ENCODE data around the gene DOCK8. TPM values are rescaled to one million over a fixed set of nuclear protein-coding genes. Genes with fewer than 3 reads are reported as not detected.

DOCK8 gene
- total RNA-seq, 1 experiment from 2014 or later = 15.2 TPM

GRCh38 chr9:249025-249424 lies 34.4 kb downstream of the DOCK8 start:
- ChIA-PET CTCF (no interaction called here), POLR2A (no interaction called here)
- TF ChIP-seq CTCF (IDR thresholded peaks at IDR 0.05; ENCODE audit: insufficient read depth in 1 of 2, low read depth in 1 of 2, low read length in 1 of 2, severe bottlenecking in 1 of 2, unreplicated experiment in 1 of 2) = no peak
- no peaks in the 10 kb centered on the region for H3K27me3 ChIP-seq (replicated peaks; ENCODE audit: control insufficient read depth, insufficient read depth, low read length)
- BruUV-seq (replicated peaks) = no TSS peak
- no peak overlapping the region for H3K4me3 ChIP-seq (ENCODE audit: low read depth, low read length)
- H3K36me3 Mint-ChIP-seq (ENCODE audit: insufficient read depth, unreplicated experiment) = no peaks in the 10 kb centered on the region
- DNase-seq = no peak
- H3K4me1 Mint-ChIP-seq (ENCODE audit: low read depth, unreplicated experiment) = no peaks in the 10 kb centered on the region
- H3K9me3 Mint-ChIP-seq (ENCODE audit: unreplicated experiment) = no peaks in the 10 kb centered on the region
- H3K27me3 Mint-ChIP-seq (ENCODE audit: insufficient read depth, unreplicated experiment) = no peaks in the 10 kb centered on the region
- no peak overlapping the region for H3K4me3 Mint-ChIP-seq (ENCODE audit: unreplicated experiment)
- no peaks in the 10 kb centered on the region for H3K36me3 ChIP-seq (ENCODE audit: control insufficient read depth, insufficient read depth, low read length)
- intact Hi-C loops (cut with micrococcal nuclease; ENCODE audit: unreplicated experiment) = no loop called here
- H3K9me3 ChIP-seq = no peaks in the 10 kb centered on the region
- no peaks in the 10 kb centered on the region for H3K4me1 ChIP-seq
- no peak overlapping the region for H3K27ac Mint-ChIP-seq (ENCODE audit: unreplicated experiment)

- H3K9me3 ChIP-seq = no peaks in the 10 kb centered on the region
- intact Hi-C loops (cut with micrococcal nuclease; ENCODE audit: unreplicated experiment) = no loop called here
- H3K9me3 Mint-ChIP-seq (ENCODE audit: unreplicated experiment) = no peaks in the 10 kb centered on the region
These were observed 35.4 kb downstream of the DOCK8 start for GRCh38 chr9:250039-250438.

GRCh38 chr9:250625-251024 lies 36.0 kb downstream of the DOCK8 start:
- Histone ChIP-seq H3K36me3 (ENCODE audit: control insufficient read depth, insufficient read depth, low read length) (no peaks in the 10 kb centered on the region), H3K4me1 (no peaks in the 10 kb centered on the region), H3K27me3 (replicated peaks; ENCODE audit: control insufficient read depth, insufficient read depth, low read length) (no peaks in the 10 kb centered on the region), H3K4me3 (ENCODE audit: low read depth, low read length) (no peak overlapping the region), H3K9me3 (no peaks in the 10 kb centered on the region)
- intact Hi-C loops (cut with micrococcal nuclease; ENCODE audit: unreplicated experiment) = no loop called here
- POLR2A ChIA-PET = interaction anchor here (0.6 kb wide), 2 partner anchors 220 to 227 kb away, joined by 4 to 11 read pairs; no protein-coding TSS in a partner anchor
- CTCF ChIA-PET = no interaction called here
- Mint-ChIP-seq H3K9me3 (ENCODE audit: unreplicated experiment) (no peaks in the 10 kb centered on the region), H3K4me1 (ENCODE audit: low read depth, unreplicated experiment) (no peaks in the 10 kb centered on the region), H3K36me3 (ENCODE audit: insufficient read depth, unreplicated experiment) (no peaks in the 10 kb centered on the region), H3K27ac (ENCODE audit: unreplicated experiment) (no peak overlapping the region), H3K27me3 (ENCODE audit: insufficient read depth, unreplicated experiment) (no peaks in the 10 kb centered on the region), H3K4me3 (ENCODE audit: unreplicated experiment) (no peak overlapping the region)
- no peak for TF ChIP-seq CTCF (IDR thresholded peaks at IDR 0.05; ENCODE audit: insufficient read depth in 1 of 2, low read depth in 1 of 2, low read length in 1 of 2, severe bottlenecking in 1 of 2, unreplicated experiment in 1 of 2)
- BruUV-seq (replicated peaks) = no TSS peak
- DNase-seq = no peak

More at GRCh38 chr9:250039-250438, 35.4 kb downstream of the DOCK8 start:
- H3K36me3 Mint-ChIP-seq (ENCODE audit: insufficient read depth, unreplicated experiment) = no peaks in the 10 kb centered on the region
- TF ChIP-seq CTCF (IDR thresholded peaks at IDR 0.05; ENCODE audit: insufficient read depth in 1 of 2, low read depth in 1 of 2, low read length in 1 of 2, severe bottlenecking in 1 of 2, unreplicated experiment in 1 of 2) = no peak
- no peak overlapping the region for H3K4me3 Mint-ChIP-seq (ENCODE audit: unreplicated experiment)
- no peak overlapping the region for H3K4me3 ChIP-seq (ENCODE audit: low read depth, low read length)
- no peak for DNase-seq
- POLR2A ChIA-PET = interaction anchor here (0.6 kb wide), 2 partner anchors 220 to 227 kb away, joined by 4 to 11 read pairs; no protein-coding TSS in a partner anchor
- no peak overlapping the region for H3K27ac Mint-ChIP-seq (ENCODE audit: unreplicated experiment)
- no peaks in the 10 kb centered on the region for H3K4me1 Mint-ChIP-seq (ENCODE audit: low read depth, unreplicated experiment)
- no peaks in the 10 kb centered on the region for H3K27me3 Mint-ChIP-seq (ENCODE audit: insufficient read depth, unreplicated experiment)
- no peaks in the 10 kb centered on the region for H3K27me3 ChIP-seq (replicated peaks; ENCODE audit: control insufficient read depth, insufficient read depth, low read length)
- no peaks in the 10 kb centered on the region for H3K4me1 ChIP-seq
- no peaks in the 10 kb centered on the region for H3K36me3 ChIP-seq (ENCODE audit: control insufficient read depth, insufficient read depth, low read length)
- no TSS peak for BruUV-seq (replicated peaks)
- CTCF ChIA-PET = no interaction called here

All from Caco-2 (cell line).